ENCODE data around the gene AK9. TPM values are rescaled to one million over a fixed set of nuclear protein-coding genes. Genes with fewer than 3 reads are reported as not detected.

The AK9 gene
- total RNA-seq, 1 experiment from 2014 or later, result 3.5 TPM

DNA sequence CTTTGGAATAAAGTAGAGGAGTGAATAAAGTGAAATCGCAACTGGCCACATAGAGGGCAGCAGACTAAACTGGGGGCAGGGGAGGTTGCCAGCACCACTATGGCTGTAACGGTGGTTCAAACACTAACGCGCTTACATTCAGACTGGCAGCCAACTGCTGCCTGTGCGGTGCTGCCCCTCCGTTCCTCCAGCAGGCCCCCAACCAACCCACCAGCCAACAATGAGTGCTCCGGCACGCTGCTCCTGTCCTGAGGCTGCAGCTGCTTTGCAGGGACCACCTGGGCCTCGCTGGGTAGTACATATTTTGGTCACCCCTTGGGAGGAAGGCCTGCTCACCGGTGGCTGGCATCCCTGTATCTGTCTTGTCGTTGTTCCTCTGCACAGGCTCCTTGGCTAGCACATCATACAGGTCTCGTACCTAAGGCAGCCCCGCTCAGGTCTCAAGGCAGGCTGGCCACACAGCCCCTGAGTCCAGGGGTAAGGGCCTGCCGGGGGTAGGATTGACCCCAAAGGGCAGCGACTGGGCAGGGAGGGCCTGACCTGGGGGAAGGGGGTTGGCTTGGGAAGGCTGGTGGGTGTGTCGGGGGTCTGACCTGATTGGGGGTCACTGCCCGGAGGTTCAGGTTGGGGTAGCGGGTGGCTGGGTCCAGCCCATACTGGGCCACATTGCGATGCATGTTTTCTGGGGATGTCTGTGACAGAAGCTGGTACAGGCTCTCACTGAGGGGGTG lies 241.8 kb downstream of the AK9 start:
- Histone ChIP-seq H3K9me3 (ENCODE audit: control insufficient read depth in 1 of 2, insufficient read depth in 1 of 2, low read depth in 1 of 2, low read length in 2 of 2) (no peaks in the 10 kb centered on the region), H4K20me1 (ENCODE audit: insufficient read depth) (no peaks in the 10 kb centered on the region), H3K9me2 (ENCODE audit: insufficient read depth) (no peaks in the 10 kb centered on the region), H3K79me2 (ENCODE audit: insufficient read depth, low read length) (no peaks in the 10 kb centered on the region), H3K9ac (ENCODE audit: low read length) (no peak overlapping the region), H3K27me3 (ENCODE audit: insufficient read depth, low read length) (no peaks in the 10 kb centered on the region), H3K4me3 (replicated peaks in 1 of 2; ENCODE audit: low read depth in 1 of 2, low read length in 2 of 2) (no peak overlapping the region), H2AFZ (ENCODE audit: low read depth, low read length, poor library complexity, severe bottlenecking) (no peak overlapping the region), H3K4me1 (ENCODE audit: control insufficient read depth in 1 of 2, insufficient read depth in 2 of 2, low read length in 2 of 2) (peaks cover 0 to 3% of the 10 kb centered on the region in 2 experiments; a peak in 1 of 4 replicates), H3K36me3 (ENCODE audit: control insufficient read depth in 1 of 2, insufficient read depth in 2 of 2, low read length in 2 of 2) (peaks cover 2 to 5% of the 10 kb centered on the region in 2 experiments; a peak in 2 of 4 replicates), H3K4me2 (ENCODE audit: low read length) (no peak overlapping the region), H3K27ac (ENCODE audit: low read depth, low read length) (no peak overlapping the region)
- POLR2A ChIA-PET, result no interaction called here
- intact Hi-C loops (cut with micrococcal nuclease), result no loop called here
- TF ChIP-seq MAX (IDR thresholded peaks at IDR 0.05) (no peak), POLR2AphosphoS5 (IDR thresholded peaks at IDR 0.05; ENCODE audit: low read depth, low read length) (no peak), CEBPB (IDR thresholded peaks at IDR 0.05; ENCODE audit: low read depth) (no peak), CBX3 (IDR thresholded peaks at IDR 0.05; ENCODE audit: low read depth) (no peak), TCF7L2 (IDR thresholded peaks at IDR 0.05; ENCODE audit: borderline replicate concordance, extremely low read depth, insufficient read depth, insufficient read length) (no peak), EGR1 (IDR thresholded peaks at IDR 0.05; ENCODE audit: low read depth) (no peak), SIN3A (IDR thresholded peaks at IDR 0.05; ENCODE audit: low read depth) (no peak), FOSL1 (IDR thresholded peaks at IDR 0.05; ENCODE audit: low read depth) (no peak), EZH2phosphoT487 (IDR thresholded peaks at IDR 0.05; ENCODE audit: borderline replicate concordance) (no peak), YY1 (IDR thresholded peaks at IDR 0.05; ENCODE audit: extremely low read depth, insufficient replicate concordance, low read depth, low read length) (no peak), POLR2A (IDR thresholded peaks at IDR 0.05; ENCODE audit: borderline replicate concordance, extremely low read depth, insufficient read depth, insufficient read length) (no peak), ZNF274 (IDR thresholded peaks at IDR 0.05; ENCODE audit: low read depth, low read length) (no peak), SRF (IDR thresholded peaks at IDR 0.05; ENCODE audit: low read depth) (no peak), SP1 (IDR thresholded peaks at IDR 0.05; ENCODE audit: low read depth) (no peak), ATF3 (IDR thresholded peaks at IDR 0.05) (no peak), ZFX (IDR thresholded peaks at IDR 0.05) (no peak), RAD21 (IDR thresholded peaks at IDR 0.05; ENCODE audit: low read depth) (no peak), EZH2 (IDR thresholded peaks at IDR 0.05) (no peak)
- TF ChIP-seq, protein P1, sequence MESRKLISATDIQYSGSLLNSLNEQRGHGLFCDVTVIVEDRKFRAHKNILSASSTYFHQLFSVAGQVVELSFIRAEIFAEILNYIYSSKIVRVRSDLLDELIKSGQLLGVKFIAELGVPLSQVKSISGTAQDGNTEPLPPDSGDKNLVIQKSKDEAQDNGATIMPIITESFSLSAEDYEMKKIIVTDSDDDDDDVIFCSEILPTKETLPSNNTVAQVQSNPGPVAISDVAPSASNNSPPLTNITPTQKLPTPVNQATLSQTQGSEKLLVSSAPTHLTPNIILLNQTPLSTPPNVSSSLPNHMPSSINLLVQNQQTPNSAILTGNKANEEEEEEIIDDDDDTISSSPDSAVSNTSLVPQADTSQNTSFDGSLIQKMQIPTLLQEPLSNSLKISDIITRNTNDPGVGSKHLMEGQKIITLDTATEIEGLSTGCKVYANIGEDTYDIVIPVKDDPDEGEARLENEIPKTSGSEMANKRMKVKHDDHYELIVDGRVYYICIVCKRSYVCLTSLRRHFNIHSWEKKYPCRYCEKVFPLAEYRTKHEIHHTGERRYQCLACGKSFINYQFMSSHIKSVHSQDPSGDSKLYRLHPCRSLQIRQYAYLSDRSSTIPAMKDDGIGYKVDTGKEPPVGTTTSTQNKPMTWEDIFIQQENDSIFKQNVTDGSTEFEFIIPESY (IDR thresholded peaks at IDR 0.05; ENCODE audit: extremely low read depth, insufficient replicate concordance, low read length), result no peak
- TF ChIP-seq, protein P2, sequence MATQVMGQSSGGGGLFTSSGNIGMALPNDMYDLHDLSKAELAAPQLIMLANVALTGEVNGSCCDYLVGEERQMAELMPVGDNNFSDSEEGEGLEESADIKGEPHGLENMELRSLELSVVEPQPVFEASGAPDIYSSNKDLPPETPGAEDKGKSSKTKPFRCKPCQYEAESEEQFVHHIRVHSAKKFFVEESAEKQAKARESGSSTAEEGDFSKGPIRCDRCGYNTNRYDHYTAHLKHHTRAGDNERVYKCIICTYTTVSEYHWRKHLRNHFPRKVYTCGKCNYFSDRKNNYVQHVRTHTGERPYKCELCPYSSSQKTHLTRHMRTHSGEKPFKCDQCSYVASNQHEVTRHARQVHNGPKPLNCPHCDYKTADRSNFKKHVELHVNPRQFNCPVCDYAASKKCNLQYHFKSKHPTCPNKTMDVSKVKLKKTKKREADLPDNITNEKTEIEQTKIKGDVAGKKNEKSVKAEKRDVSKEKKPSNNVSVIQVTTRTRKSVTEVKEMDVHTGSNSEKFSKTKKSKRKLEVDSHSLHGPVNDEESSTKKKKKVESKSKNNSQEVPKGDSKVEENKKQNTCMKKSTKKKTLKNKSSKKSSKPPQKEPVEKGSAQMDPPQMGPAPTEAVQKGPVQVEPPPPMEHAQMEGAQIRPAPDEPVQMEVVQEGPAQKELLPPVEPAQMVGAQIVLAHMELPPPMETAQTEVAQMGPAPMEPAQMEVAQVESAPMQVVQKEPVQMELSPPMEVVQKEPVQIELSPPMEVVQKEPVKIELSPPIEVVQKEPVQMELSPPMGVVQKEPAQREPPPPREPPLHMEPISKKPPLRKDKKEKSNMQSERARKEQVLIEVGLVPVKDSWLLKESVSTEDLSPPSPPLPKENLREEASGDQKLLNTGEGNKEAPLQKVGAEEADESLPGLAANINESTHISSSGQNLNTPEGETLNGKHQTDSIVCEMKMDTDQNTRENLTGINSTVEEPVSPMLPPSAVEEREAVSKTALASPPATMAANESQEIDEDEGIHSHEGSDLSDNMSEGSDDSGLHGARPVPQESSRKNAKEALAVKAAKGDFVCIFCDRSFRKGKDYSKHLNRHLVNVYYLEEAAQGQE (IDR thresholded peaks at IDR 0.05; ENCODE audit: low read depth), result no peak
- RAD21 ChIA-PET (ENCODE audit: low non-redundant PET in 1 of 2, low total read pairs in 2 of 2, uncharacterized antibody in 2 of 2, unreplicated experiment in 2 of 2), result no interaction called here
- BruUV-seq (replicated peaks), result no TSS peak
- DNase-seq (ENCODE audit: low read depth, low spot score) (no peak), ATAC-seq (no peak)
- CTCF ChIA-PET, result no interaction called here
